ENCODE measurements around the gene PROSER2. TPM values are rescaled to one million over a fixed set of nuclear protein-coding genes. Genes with fewer than 3 reads are reported as not detected.

PROSER2 gene
- total RNA-seq, 1 donor from 2014 or later, result 0.27 TPM

DNA sequence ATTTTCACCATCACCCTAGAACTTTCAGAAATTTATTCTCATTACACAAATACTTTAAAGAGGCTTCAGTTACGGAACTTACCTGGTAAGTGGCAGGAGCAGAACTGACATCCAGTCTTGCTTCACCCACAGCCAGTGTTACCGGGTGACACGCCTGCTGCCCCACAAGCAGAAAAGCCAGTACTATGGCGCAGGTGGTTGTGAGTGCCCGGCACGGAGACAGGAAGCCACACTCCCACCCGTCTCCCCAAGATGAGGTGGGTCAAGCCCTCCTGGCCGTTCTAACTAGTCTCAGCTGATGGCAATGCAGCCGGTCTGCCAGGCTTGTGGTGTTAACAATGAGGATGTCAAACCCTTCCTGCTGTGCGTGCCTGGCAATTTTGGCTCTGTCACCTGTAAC lies 86.9 kb downstream of the PROSER2 start:
- Mint-ChIP-seq H3K36me3 (ENCODE audit: low read depth) (no peaks in the 10 kb centered on the region), H3K4me1 (no peaks in the 10 kb centered on the region), H3K9me3 (no peaks in the 10 kb centered on the region), H3K4me3 (no peak overlapping the region), H3K27me3 (no peaks in the 10 kb centered on the region), H3K27ac (no peak overlapping the region)
- ChIA-PET POLR2A (no interaction called here), CTCF (no interaction called here)
- intact Hi-C loops (cut with micrococcal nuclease), result no loop called here
- no peak for TF ChIP-seq CTCF (IDR thresholded peaks at IDR 0.05)
- ATAC-seq (ENCODE audit: low read depth), result no peak
- DNase-seq, result no peak

DNA sequence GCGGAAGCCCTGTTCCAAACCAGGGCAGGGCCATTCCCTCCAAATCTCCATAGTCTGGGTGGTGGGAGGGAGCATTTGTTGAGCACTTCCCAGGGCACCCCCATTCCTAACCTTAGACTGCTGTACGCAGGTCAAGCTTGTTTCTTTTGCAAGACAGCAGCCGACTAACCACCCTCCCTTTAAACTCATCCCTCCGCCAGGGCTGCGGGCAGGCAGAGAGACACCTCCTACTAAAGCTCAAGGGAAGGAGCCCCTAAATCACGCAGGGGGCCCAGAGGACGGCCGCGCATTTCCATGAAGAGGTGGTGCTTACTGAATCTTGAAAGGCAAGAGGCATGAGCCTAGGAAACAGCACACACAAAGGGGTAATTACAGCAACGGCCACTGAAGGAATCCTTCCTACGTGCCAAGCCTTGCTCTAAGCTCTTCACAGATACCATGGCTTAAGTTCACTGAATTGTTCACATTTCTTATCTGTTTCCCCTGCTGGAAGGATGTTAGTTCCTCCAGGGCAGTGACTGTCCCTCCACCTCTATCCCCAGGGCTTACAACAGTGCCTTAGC lies 90.0 kb downstream of the PROSER2 start:
- ATAC-seq (ENCODE audit: low read depth), result no peak
- POLR2A ChIA-PET, result no interaction called here
- no peak for TF ChIP-seq CTCF (IDR thresholded peaks at IDR 0.05)

GRCh38 chr10:11918384-11918783 lies 95.2 kb downstream of the PROSER2 start:
- no peak for TF ChIP-seq CTCF (IDR thresholded peaks at IDR 0.05)
- no peak for ATAC-seq (ENCODE audit: low read depth)
- Mint-ChIP-seq H3K4me3 (no peak overlapping the region), H3K36me3 (ENCODE audit: low read depth) (peaks cover 39% of the 10 kb centered on the region), H3K4me1 (no peaks in the 10 kb centered on the region), H3K27me3 (no peaks in the 10 kb centered on the region), H3K9me3 (no peaks in the 10 kb centered on the region), H3K27ac (no peak overlapping the region)
- CTCF ChIA-PET, result no interaction called here
- POLR2A ChIA-PET, result no interaction called here
- intact Hi-C loops (cut with micrococcal nuclease), result no loop called here
- DNase-seq, result no peak

More for the DNA sequence above, 90.0 kb downstream of the PROSER2 start:
- DNase-seq, result no peak
- intact Hi-C loops (cut with micrococcal nuclease), result no loop called here
- Mint-ChIP-seq H3K4me1 (no peaks in the 10 kb centered on the region), H3K36me3 (ENCODE audit: low read depth) (no peaks in the 10 kb centered on the region), H3K27ac (no peak overlapping the region), H3K9me3 (no peaks in the 10 kb centered on the region), H3K27me3 (no peaks in the 10 kb centered on the region), H3K4me3 (no peak overlapping the region)
- CTCF ChIA-PET, result no interaction called here

DNA sequence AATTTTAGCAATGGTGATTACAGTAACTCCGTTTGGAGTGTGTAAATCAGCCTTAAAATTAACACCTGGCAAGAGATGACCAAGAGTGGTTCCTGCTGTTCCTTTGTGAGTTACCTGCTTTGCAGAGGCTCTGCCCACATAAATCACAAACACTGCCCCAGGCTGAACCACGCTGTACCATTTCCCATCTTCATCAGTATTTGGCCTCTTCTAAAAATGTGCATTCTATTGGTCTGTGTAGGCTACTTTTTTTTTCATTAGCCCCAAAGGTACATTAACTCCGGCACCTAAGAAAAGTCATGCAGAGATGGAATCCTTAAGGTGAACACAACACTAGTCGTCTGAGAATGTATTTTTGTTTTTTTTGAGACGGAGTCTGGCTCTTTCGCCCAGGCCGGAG lies 96.1 kb downstream of the PROSER2 start:
- peaks cover 43% of the 10 kb centered on the region for H3K36me3 Mint-ChIP-seq (ENCODE audit: low read depth)
- no peak overlapping the region for H3K4me3 Mint-ChIP-seq
- ChIA-PET POLR2A (no interaction called here), CTCF (no interaction called here)
- H3K27ac Mint-ChIP-seq, result no peak overlapping the region
- intact Hi-C loops (cut with micrococcal nuclease), result no loop called here
- no peaks in the 10 kb centered on the region for H3K4me1 Mint-ChIP-seq
- TF ChIP-seq CTCF (IDR thresholded peaks at IDR 0.05), result no peak
- DNase-seq, result no peak
- ATAC-seq (ENCODE audit: low read depth), result no peak
- no peaks in the 10 kb centered on the region for H3K9me3 Mint-ChIP-seq
- no peaks in the 10 kb centered on the region for H3K27me3 Mint-ChIP-seq

Other genes starting within 250 kb of the PROSER2 start
- 59.9 and 64.5 TPM in 2 replicates for gene USP6NL, start 211.7 kb upstream of the PROSER2 start, total RNA-seq
- gene ECHDC3, start 81.0 kb upstream of the PROSER2 start, total RNA-seq, result 10.1 and 12.5 TPM in 2 replicates
- gene UPF2, start 219.5 kb downstream of the PROSER2 start, total RNA-seq, result 57.9 and 58.0 TPM in 2 replicates
- 58.2 and 60.7 TPM in 2 replicates for gene DHTKD1, start 245.6 kb downstream of the PROSER2 start, total RNA-seq